H1 (cell line): ENCODE data around the gene EYA4. TPM values are rescaled to one million over a fixed set of nuclear protein-coding genes. Genes with fewer than 3 reads are reported as not detected.

Experiments used
- CTCF ChIA-PET: fragments of 300-600 bp; sonication (Branson Sonifier 250); formaldehyde crosslinking; loops from one replicate; lab custom pipeline; 2021; ENCODE audit not compliant: partially characterized antibody; lab: Charles Lee
- POLR2A ChIA-PET: fragments of 300-600 bp; sonication (Branson Sonifier 250); formaldehyde crosslinking; loops from one replicate; lab custom pipeline; 2021; ENCODE audit warnings: inconsistent platforms; ENCODE audit not compliant: partially characterized antibody; lab: Charles Lee
- DNase-seq, 2 experiments: peaks; one replicate each; pipeline versions ENCODE4 v3.0.0 to v3.0.0-alpha.2; 2010 to 2022; ENCODE audit warnings: low spot score in 2 of 2, low read depth in 1 of 2, mixed read lengths in 1 of 2
- FAIRE-seq: peaks from 2 replicates; lab custom pipeline; 2011; peaks lifted over from hg19 to GRCh38; lab: Jason Lieb, UNC
- H2AFZ ChIP-seq: 2 replicates; pipeline ENCODE4 v1.8.1; 2012; ENCODE audit warnings: low read length, inconsistent platforms
- H2AK5ac ChIP-seq: 2 replicates; pipeline ENCODE4 v1.6.1; 2013; ENCODE audit warnings: low read depth, low read length
- H2BK120ac ChIP-seq: replicated peaks from 2 replicates; pipeline ENCODE3; 2013; ENCODE audit warnings: low read depth, low read length, inconsistent platforms
- H2BK12ac ChIP-seq: 2 replicates; pipeline ENCODE4 v1.6.1; 2013; ENCODE audit warnings: low read depth, low read length
- H2BK15ac ChIP-seq: 2 replicates; pipeline ENCODE4 v1.6.1; 2013; ENCODE audit warnings: low read length
- H2BK20ac ChIP-seq: 2 replicates; pipeline ENCODE4 v1.6.1; 2013; ENCODE audit warnings: low read length
- H2BK5ac ChIP-seq: 2 replicates; pipeline ENCODE4 v1.6.1; 2013; ENCODE audit warnings: low read depth, low read length
- H3K14ac ChIP-seq: 2 replicates; pipeline ENCODE4 v1.6.1; 2013; ENCODE audit warnings: inconsistent platforms; ENCODE audit not compliant: insufficient read length
- H3K18ac ChIP-seq: 2 replicates; pipeline ENCODE4 v1.6.1; 2013; ENCODE audit warnings: low read length; ENCODE audit errors: extremely low read depth
- H3K23ac ChIP-seq: 2 replicates; pipeline ENCODE4 v1.6.1; 2013; ENCODE audit warnings: inconsistent platforms; ENCODE audit not compliant: insufficient read length
- H3K23me2 ChIP-seq: 2 replicates; pipeline ENCODE4 v1.6.1; 2013; ENCODE audit warnings: low read depth, low read length
- H3K27ac ChIP-seq: 2 replicates; pipeline ENCODE4 v1.6.1; 2011; ENCODE audit warnings: low read depth, low read length, inconsistent platforms
- H3K27me3 ChIP-seq, 4 experiments: replicated peaks in 1 of 4; 1 replicate in 1 of 4; 2 replicates in 3 of 4; pipeline versions ENCODE4 v1.6.1 to v1.8.1; 2011 to 2013; ENCODE audit warnings: low read length in 3 of 4, mild to moderate bottlenecking in 3 of 4, inconsistent platforms in 2 of 4, mixed read lengths in 2 of 4, moderate library complexity in 1 of 4; ENCODE audit not compliant: control insufficient read depth in 3 of 4, insufficient read depth in 3 of 4; ENCODE audit errors: extremely low read depth in 1 of 4
- H3K36me3 ChIP-seq, 4 experiments: 2 replicates each; pipeline versions ENCODE4 v1.6.1 to v1.8.1; 2011 to 2013; ENCODE audit warnings: mild to moderate bottlenecking in 4 of 4, low read length in 3 of 4, moderate library complexity in 2 of 4, control low read depth in 1 of 4, inconsistent platforms in 1 of 4; ENCODE audit not compliant: insufficient read depth in 4 of 4, control insufficient read depth in 2 of 4
- H3K4ac ChIP-seq: replicated peaks from 2 replicates; pipeline ENCODE3; 2013; ENCODE audit warnings: low read length, low read depth, mixed read lengths, inconsistent platforms; ENCODE audit not compliant: insufficient read length
- H3K4me1 ChIP-seq, 4 experiments: replicated peaks in 1 of 4; 1 replicate in 1 of 4; 2 replicates in 3 of 4; pipeline versions ENCODE4 v1.6.1 to v1.8.1; 2011 to 2013; ENCODE audit warnings: low read length in 3 of 4, inconsistent platforms in 2 of 4, mixed read lengths in 1 of 4; ENCODE audit not compliant: insufficient read depth in 4 of 4, control insufficient read depth in 3 of 4
- H3K4me2 ChIP-seq, 2 experiments: 2 replicates each; pipeline versions ENCODE4 v1.6.1 to v1.8.1; 2011 to 2013; ENCODE audit warnings: low read depth in 2 of 2, low read length in 2 of 2, control low read depth in 1 of 2, inconsistent platforms in 1 of 2, mild to moderate bottlenecking in 1 of 2; ENCODE audit not compliant: insufficient read depth in 1 of 2
- H3K4me3 ChIP-seq, 4 experiments: fragments of 200-600, 300-600 bp in 1 of 4; sonication (generic), shearing (Covaris generic), sonication (Bioruptor Twin) in 1 of 4; 2 replicates each; pipeline versions ENCODE4 v1.5.1 to v1.8.1; 2011 to 2016; ENCODE audit warnings: low read length in 4 of 4, low read depth in 3 of 4, control low read depth in 2 of 4, inconsistent platforms in 2 of 4, mild to moderate bottlenecking in 2 of 4, mixed read lengths in 1 of 4, moderate library complexity in 1 of 4; ENCODE audit not compliant: insufficient read depth in 2 of 4; ENCODE audit errors: extremely low read depth in 1 of 4
- H3K56ac ChIP-seq: replicated peaks from 2 replicates; pipeline ENCODE3; 2013; ENCODE audit warnings: low read depth, mild to moderate bottlenecking, mixed read lengths, low read length, inconsistent platforms; ENCODE audit not compliant: insufficient read length
- H3K79me1 ChIP-seq: 2 replicates; pipeline ENCODE4 v1.6.1; 2013; ENCODE audit warnings: low read depth, low read length, control low read depth
- H3K79me2 ChIP-seq, 2 experiments: 2 replicates each; pipeline versions ENCODE4 v1.6.1 to v1.8.1; 2012 to 2013; ENCODE audit warnings: low read length in 2 of 2, mild to moderate bottlenecking in 2 of 2, inconsistent platforms in 1 of 2; ENCODE audit not compliant: insufficient read depth in 2 of 2, control insufficient read depth in 1 of 2
- H3K9ac ChIP-seq, 4 experiments: replicated peaks in 1 of 4; 1 replicate in 1 of 4; 2 replicates in 3 of 4; pipeline versions ENCODE4 v1.6.1 to v1.8.1; 2011 to 2013; ENCODE audit warnings: low read depth in 3 of 4, low read length in 3 of 4, control low read depth in 2 of 4, mild to moderate bottlenecking in 2 of 4, moderate library complexity in 2 of 4, inconsistent platforms in 1 of 4; ENCODE audit errors: extremely low read depth in 1 of 4
- H3K9me3 ChIP-seq, 2 experiments: 2 replicates each; pipeline versions ENCODE4 v1.6.1 to v1.8.1; 2012 to 2013; ENCODE audit warnings: mild to moderate bottlenecking in 2 of 2, moderate library complexity in 2 of 2, control low read depth in 1 of 2, inconsistent platforms in 1 of 2, low read depth in 1 of 2, low read length in 1 of 2, mixed read lengths in 1 of 2; ENCODE audit not compliant: insufficient read depth in 2 of 2
- H4K20me1 ChIP-seq, 2 experiments: replicated peaks in 1 of 2; 2 replicates each; pipeline versions ENCODE3 to v1.8.1; 2011 to 2013; ENCODE audit warnings: inconsistent platforms in 2 of 2, low read length in 2 of 2, mild to moderate bottlenecking in 1 of 2; ENCODE audit not compliant: insufficient read depth in 2 of 2, control insufficient read depth in 1 of 2
- H4K5ac ChIP-seq: 2 replicates; pipeline ENCODE4 v1.6.1; 2013; ENCODE audit warnings: low read length, low read depth, mixed read lengths, inconsistent platforms; ENCODE audit not compliant: insufficient read length
- H4K8ac ChIP-seq: 2 replicates; pipeline ENCODE4 v1.8.0; 2013; ENCODE audit warnings: mild to moderate bottlenecking, moderate library complexity, low read length, inconsistent platforms; ENCODE audit not compliant: insufficient read depth; ENCODE audit errors: extremely low read depth
- H4K91ac ChIP-seq: replicated peaks from 2 replicates; pipeline ENCODE3; 2013; ENCODE audit warnings: low read length, mixed read lengths, inconsistent platforms; ENCODE audit not compliant: insufficient read length
- CTBP2 ChIP-seq: IDR thresholded peaks from 2 replicates; pipeline ENCODE4 v1.7.0; 2011; ENCODE audit warnings: borderline replicate concordance, mild to moderate bottlenecking, moderate library complexity, mixed read lengths, low read length; ENCODE audit not compliant: insufficient read depth, insufficient read length
- E2F6 ChIP-seq: IDR thresholded peaks from 2 replicates; pipeline ENCODE4 v1.6.1; 2012; ENCODE audit warnings: inconsistent platforms
- EP300 ChIP-seq, 2 experiments: IDR thresholded peaks; 1 replicate in 1 of 2; 2 replicates in 1 of 2; pipeline ENCODE4 v1.6.1; 2011 to 2012; ENCODE audit warnings: low read depth in 2 of 2, low read length in 2 of 2, mild to moderate bottlenecking in 2 of 2, borderline replicate concordance in 1 of 2, inconsistent platforms in 1 of 2, moderate library complexity in 1 of 2
- GABPA ChIP-seq: IDR thresholded peaks from 2 replicates; pipeline ENCODE4 v1.6.1; 2011; ENCODE audit warnings: mild to moderate bottlenecking, low read length, moderate library complexity, borderline replicate concordance; ENCODE audit not compliant: insufficient read depth
- NRF1 ChIP-seq: IDR thresholded peaks from 2 replicates; pipeline ENCODE4 v1.6.1; 2011; ENCODE audit warnings: mild to moderate bottlenecking, low read depth, low read length, improper control_type of control experiment
- POU5F1 ChIP-seq: IDR thresholded peaks from 2 replicates; pipeline ENCODE4 v1.6.1; 2011; ENCODE audit warnings: low read depth, mild to moderate bottlenecking, low read length, moderate library complexity
- SUZ12 ChIP-seq: fragments of 200-600 bp; sonication (generic); IDR thresholded peaks from 2 replicates; pipeline ENCODE4 v1.6.1; 2012; ENCODE audit warnings: mild to moderate bottlenecking, inconsistent platforms, low read length, moderate library complexity, mixed read lengths
- TAF1 ChIP-seq: IDR thresholded peaks from 2 replicates; pipeline ENCODE4 v1.6.1; 2011; ENCODE audit warnings: mild to moderate bottlenecking, low read depth, low read length
- TEAD4 ChIP-seq: IDR thresholded peaks from 2 replicates; pipeline ENCODE4 v1.6.1; 2012; ENCODE audit warnings: low read depth, low read length, inconsistent platforms, mixed read lengths
- WGBS, 2 experiments: shearing (Covaris generic) in 1 of 2; methylation state at CpG; one replicate each; pipeline versions ENCODE4 v1.1.6 to v1.1.7; 2013 to 2015; ENCODE audit warnings: low lambda C conversion rate in 2 of 2, mixed read lengths in 2 of 2, inconsistent platforms in 1 of 2, low coverage in 1 of 2, missing lambda C conversion rate in 1 of 2; ENCODE audit not compliant: insufficient replicate concordance in 2 of 2, insufficient coverage in 1 of 2, insufficient read length in 1 of 2; ENCODE audit errors: extremely low coverage in 1 of 2, missing lambda C conversion rate in 1 of 2; 5-methylcytosine and 5-hydroxymethylcytosine counted together
- polyA plus RNA-seq, 7 experiments: library from polyadenylated mRNA; depleted of rRNA in 3 of 7; stranded (reverse) in 5 of 7; unstranded in 2 of 7; fragments of >200 nt in 5 of 7; fragments of 200-250 nt in 2 of 7; gene quantifications; 1 replicate in 5 of 7; 2 replicates in 1 of 7; 4 replicates in 1 of 7; pipeline versions ENCODE4 v1.2.1 to v1.2.3, GENCODE V29; 2011 to 2013; ENCODE audit warnings: missing spikeins in 2 of 7, mixed read lengths in 2 of 7
- total RNA-seq: library from RNA; stranded (reverse); fragmentation: NEBNext Ultra II Directional; extraction: Animal tissue kit (Norgen Biotek cat#: 25700); gene quantifications from 2 replicates; pipeline ENCODE4 v1.2.1, GENCODE V29; 2021
- TF ChIP-seq, protein P1 (sequence below): IDR thresholded peaks from 2 replicates; pipeline ENCODE4 v1.6.1; 2012; ENCODE audit warnings: low read length, inconsistent platforms

The EYA4 gene
- total and polyA plus RNA-seq, 2 of the 8 experiments (the other 6 are each of a cell fraction or from before 2014, with no cell fraction given), result 0.06 to 0.17 TPM

DNA sequence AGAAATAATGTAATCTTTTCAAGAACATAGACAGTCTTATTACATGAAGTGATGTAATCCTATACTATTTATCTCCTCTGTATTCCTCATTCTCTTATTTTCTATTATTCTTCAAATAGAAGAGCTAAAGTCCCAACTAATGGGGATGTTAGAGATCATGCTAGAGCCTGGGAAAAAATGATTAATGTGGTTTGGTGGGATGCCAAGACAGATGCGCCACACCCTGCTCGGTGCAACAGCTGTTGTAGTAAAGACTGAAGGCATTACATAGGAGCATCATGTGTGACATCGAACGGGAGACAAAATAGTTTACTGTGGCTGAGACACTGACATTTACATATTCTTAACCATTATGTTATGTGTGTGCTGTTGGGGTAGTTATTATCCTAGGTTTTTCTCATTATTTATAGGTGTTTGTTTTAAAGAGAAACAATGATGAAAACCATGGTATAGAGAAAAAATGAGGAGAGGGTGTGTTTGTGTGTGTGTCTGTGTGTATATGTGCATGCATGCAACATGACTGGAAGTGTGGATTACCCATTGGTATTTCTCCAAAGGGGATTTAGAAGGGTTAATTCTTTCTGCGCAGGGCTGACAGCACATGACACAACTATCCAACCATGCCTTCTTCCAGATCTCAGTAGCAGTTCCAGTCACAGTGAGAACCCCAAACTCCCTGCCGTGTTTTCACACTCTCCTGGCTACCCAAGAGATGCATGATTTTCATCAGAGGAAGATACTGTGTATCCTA lies 155.3 kb downstream of the EYA4 start:
- POLR2A ChIA-PET, result no interaction called here
- no peak for TF ChIP-seq POU5F1
- no peak for TF ChIP-seq NRF1
- no peak for TF ChIP-seq TAF1
- TF ChIP-seq EP300 (IDR thresholded peaks at IDR 0.05; ENCODE audit: borderline replicate concordance in 1 of 2, low read depth in 2 of 2, low read length in 2 of 2), result no peak
- TF ChIP-seq, protein P1, sequence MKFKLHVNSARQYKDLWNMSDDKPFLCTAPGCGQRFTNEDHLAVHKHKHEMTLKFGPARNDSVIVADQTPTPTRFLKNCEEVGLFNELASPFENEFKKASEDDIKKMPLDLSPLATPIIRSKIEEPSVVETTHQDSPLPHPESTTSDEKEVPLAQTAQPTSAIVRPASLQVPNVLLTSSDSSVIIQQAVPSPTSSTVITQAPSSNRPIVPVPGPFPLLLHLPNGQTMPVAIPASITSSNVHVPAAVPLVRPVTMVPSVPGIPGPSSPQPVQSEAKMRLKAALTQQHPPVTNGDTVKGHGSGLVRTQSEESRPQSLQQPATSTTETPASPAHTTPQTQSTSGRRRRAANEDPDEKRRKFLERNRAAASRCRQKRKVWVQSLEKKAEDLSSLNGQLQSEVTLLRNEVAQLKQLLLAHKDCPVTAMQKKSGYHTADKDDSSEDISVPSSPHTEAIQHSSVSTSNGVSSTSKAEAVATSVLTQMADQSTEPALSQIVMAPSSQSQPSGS, result no peak
- no peak for TF ChIP-seq CTBP2
- TF ChIP-seq TEAD4, result no peak
- no peak for TF ChIP-seq E2F6
- TF ChIP-seq SUZ12, result no peak
- no peak for TF ChIP-seq GABPA

More for the DNA sequence above, 155.3 kb downstream of the EYA4 start:
- Histone ChIP-seq H2AK5ac (no peak overlapping the region), H3K4me3 (no peak overlapping the region), H3K23ac (no peak overlapping the region), H3K27me3 (no peaks in the 10 kb centered on the region), H4K8ac (no peak overlapping the region), H2BK5ac (no peak overlapping the region), H3K9me3 (no peaks in the 10 kb centered on the region), H2BK12ac (no peak overlapping the region), H2AFZ (no peak overlapping the region), H3K27ac (no peak overlapping the region), H3K4me1 (peaks cover 0 to 4% (median 1%) of the 10 kb centered on the region in 4 experiments; a peak in 1 of 7 replicates), H3K4ac (no peak overlapping the region), H2BK120ac (no peak overlapping the region), H3K23me2 (no peaks in the 10 kb centered on the region), H3K14ac (no peak overlapping the region), H3K79me1 (no peaks in the 10 kb centered on the region), H4K20me1 (no peaks in the 10 kb centered on the region), H4K91ac (no peak overlapping the region), H3K56ac (no peak overlapping the region), H3K4me2 (no peak overlapping the region), H2BK20ac (no peak overlapping the region), H3K9ac (no peak overlapping the region), H3K18ac (no peak overlapping the region), H3K79me2 (no peaks in the 10 kb centered on the region), H4K5ac (no peak overlapping the region), H2BK15ac (no peak overlapping the region), H3K36me3 (no peaks in the 10 kb centered on the region)
- DNase-seq (no peak), FAIRE-seq (no peak)
- 96% methylated on average over 6 of the region's 6 CpGs; no CpG with 5 or more reads in 1 of the 2 experiments for WGBS, 2 experiments
- CTCF ChIA-PET, result no interaction called here
